ENCODE data around the gene PRDM16. TPM values are rescaled to one million over a fixed set of nuclear protein-coding genes. Genes with fewer than 3 reads are reported as not detected.

The PRDM16 gene
- polyA plus RNA-seq, 1 of the 3 experiments (the other 2 are of a cell fraction): not detected

GRCh38 chr1:3469849-3470649 lies 401.0 kb downstream of the PRDM16 start:
- Histone ChIP-seq H3K9ac (no peak overlapping the region), H3K4me1 (ENCODE audit: control insufficient read depth in 1 of 2, insufficient read depth in 2 of 2, low read depth in 1 of 2, low read length in 1 of 2) (peaks cover 0 to 7% of the 10 kb centered on the region in 2 experiments; a peak in 2 of 4 replicates), H3K4me2 (no peak overlapping the region), H3F3A (replicated peaks; ENCODE audit: insufficient read depth) (no peaks in the 10 kb centered on the region), H3K9me3 (no peaks in the 10 kb centered on the region), H2AFZ (ENCODE audit: low read depth) (no peak overlapping the region), H3K9me2 (no peaks in the 10 kb centered on the region), H3K79me2 (ENCODE audit: insufficient read depth) (no peaks in the 10 kb centered on the region), H3K27me3 (ENCODE audit: insufficient read depth) (no peaks in the 10 kb centered on the region), H3K27ac (ENCODE audit: low read depth in 2 of 2, low read length in 1 of 2) (no peak overlapping the region), H4K20me1 (ENCODE audit: insufficient read depth) (no peaks in the 10 kb centered on the region), H3K4me3 (ENCODE audit: low read depth in 2 of 2, low read length in 1 of 2) (no peak overlapping the region), H3K36me3 (replicated peaks in 1 of 2; ENCODE audit: control insufficient read depth in 1 of 2, insufficient read depth in 2 of 2, low read length in 1 of 2) (no peaks in the 10 kb centered on the region)
- DNase-seq: no peak
- ChIA-PET POLR2A (no interaction called here), CTCF (interaction anchor here (1.3 to 9.4 kb wide), 3 partner anchors 17 to 254 kb away, joined by 3 to 114 read pairs (median 3); partner anchors contain the start of gene ARHGEF16)
- no peak for TF ChIP-seq USF2 (IDR thresholded peaks at IDR 0.05; ENCODE audit: borderline replicate concordance, low read depth, low read length)
- no peak for TF ChIP-seq RFX5 (IDR thresholded peaks at IDR 0.05; ENCODE audit: low read length)
- TF ChIP-seq NRF1 (IDR thresholded peaks at IDR 0.05; ENCODE audit: low read depth, low read length): no peak
- no peak for TF ChIP-seq SIN3A (IDR thresholded peaks at IDR 0.05; ENCODE audit: borderline replicate concordance, low read depth, low read length)
- no peak for TF ChIP-seq EP300 (IDR thresholded peaks at IDR 0.05; ENCODE audit: borderline replicate concordance in 1 of 2, low read depth in 1 of 2, low read length in 1 of 2)
- TF ChIP-seq SMC3 (IDR thresholded peaks at IDR 0.05; ENCODE audit: low read depth, low read length): no peak
- TF ChIP-seq GABPA (IDR thresholded peaks at IDR 0.05; ENCODE audit: low read depth): no peak
- 80% methylated on average over 15 of the region's 17 CpGs for WGBS (ENCODE audit: low lambda C conversion rate)

- Histone ChIP-seq H3K27ac (ENCODE audit: low read depth in 2 of 2, low read length in 1 of 2) (no peak overlapping the region), H3K9me3 (no peaks in the 10 kb centered on the region), H4K20me1 (ENCODE audit: insufficient read depth) (no peaks in the 10 kb centered on the region), H3K9ac (no peak overlapping the region), H3K4me3 (ENCODE audit: low read depth in 2 of 2, low read length in 1 of 2) (no peak overlapping the region), H3K9me2 (no peaks in the 10 kb centered on the region), H3F3A (replicated peaks; ENCODE audit: insufficient read depth) (no peaks in the 10 kb centered on the region), H2AFZ (ENCODE audit: low read depth) (no peak overlapping the region), H3K36me3 (replicated peaks in 1 of 2; ENCODE audit: control insufficient read depth in 1 of 2, insufficient read depth in 2 of 2, low read length in 1 of 2) (no peaks in the 10 kb centered on the region), H3K27me3 (ENCODE audit: insufficient read depth) (no peaks in the 10 kb centered on the region), H3K4me1 (ENCODE audit: control insufficient read depth in 1 of 2, insufficient read depth in 2 of 2, low read depth in 1 of 2, low read length in 1 of 2) (peaks cover 0 to 7% of the 10 kb centered on the region in 2 experiments; a peak in 2 of 4 replicates), H3K4me2 (no peak overlapping the region), H3K79me2 (ENCODE audit: insufficient read depth) (no peaks in the 10 kb centered on the region)
- DNase-seq: no peak
- TF ChIP-seq NFIC (IDR thresholded peaks at IDR 0.05; ENCODE audit: borderline replicate concordance): no peak
- TF ChIP-seq GABPA (IDR thresholded peaks at IDR 0.05; ENCODE audit: low read depth): no peak
- ChIA-PET POLR2A (no interaction called here), CTCF (interaction anchor here (0.9 to 4.1 kb wide), 10 partner anchors 8 to 149 kb away, joined by 3 to 99 read pairs (median 7); partner anchors contain the start of genes ARHGEF16 and MEGF6)
- WGBS (ENCODE audit: low lambda C conversion rate): 81% methylated on average over 17 of the region's 22 CpGs
Measured at GRCh38 chr1:3470650-3471355, 401.8 kb downstream of the PRDM16 start.

Measured in SK-N-SH (cell line).